SIG-M5 (cell line): ENCODE results near the gene NRG3.

Experiments
- DNase-seq: peaks from one replicate; lab custom pipeline; 2025; lab: John Stamatoyannopoulos, UW

NRG3 gene

DNA sequence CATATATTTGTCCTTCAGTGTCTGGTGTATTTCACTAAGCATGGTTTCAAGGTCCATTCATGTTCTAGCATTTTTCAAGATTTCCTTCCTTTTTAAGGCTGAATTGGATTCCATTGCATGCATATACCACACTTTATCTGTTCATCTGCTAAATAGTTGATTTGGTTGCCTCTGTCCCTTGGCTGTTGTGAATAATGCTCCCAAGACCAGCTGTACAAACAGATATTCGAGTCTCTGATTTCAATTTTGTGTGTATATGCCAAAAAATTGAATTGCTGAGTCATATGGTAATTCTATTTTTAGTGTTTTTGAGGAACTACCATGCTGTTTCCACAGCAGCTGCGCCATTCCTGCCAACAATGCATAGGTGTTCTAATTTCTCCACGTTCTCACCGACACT lies 216.4 kb downstream of the NRG3 start:
- DNase-seq: no peak

DNA sequence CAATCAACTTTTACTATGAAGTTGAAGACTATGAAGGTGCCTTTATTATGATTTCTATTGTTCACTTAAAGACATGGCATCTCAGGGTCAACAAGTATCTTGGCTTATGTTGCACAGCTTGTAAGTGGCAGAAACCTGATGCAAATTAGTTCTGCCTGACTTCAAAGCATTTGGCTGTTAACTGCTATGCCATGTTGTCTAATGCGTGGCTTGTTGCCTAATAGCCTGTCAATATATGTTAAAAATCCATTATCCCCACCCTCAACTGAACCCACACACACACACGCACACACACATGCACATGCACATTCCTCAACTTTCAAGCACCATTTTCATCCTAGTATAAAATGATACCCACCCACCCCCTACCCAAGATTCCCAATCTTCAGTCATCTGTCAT lies 217.1 kb downstream of the NRG3 start:
- no peak for DNase-seq

DNA sequence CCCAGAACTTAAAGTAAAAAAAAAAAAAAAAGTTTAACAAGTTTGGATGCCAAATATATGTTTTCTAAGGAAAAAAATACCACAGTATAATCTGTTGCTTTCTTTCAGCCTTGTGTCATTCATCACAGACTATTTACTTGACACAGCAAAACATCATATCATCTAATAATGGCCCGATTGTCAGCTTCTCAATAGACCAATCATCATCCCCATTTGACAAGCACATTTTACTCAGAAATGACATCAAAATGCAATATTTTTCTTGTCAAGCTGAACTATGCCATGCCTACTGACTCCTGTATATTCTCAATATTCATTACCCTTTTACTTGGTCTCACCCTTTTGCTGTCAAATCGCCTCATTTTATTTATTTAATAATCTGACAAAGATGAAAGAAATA lies 249.7 kb downstream of the NRG3 start:
- DNase-seq: no peak

DNA sequence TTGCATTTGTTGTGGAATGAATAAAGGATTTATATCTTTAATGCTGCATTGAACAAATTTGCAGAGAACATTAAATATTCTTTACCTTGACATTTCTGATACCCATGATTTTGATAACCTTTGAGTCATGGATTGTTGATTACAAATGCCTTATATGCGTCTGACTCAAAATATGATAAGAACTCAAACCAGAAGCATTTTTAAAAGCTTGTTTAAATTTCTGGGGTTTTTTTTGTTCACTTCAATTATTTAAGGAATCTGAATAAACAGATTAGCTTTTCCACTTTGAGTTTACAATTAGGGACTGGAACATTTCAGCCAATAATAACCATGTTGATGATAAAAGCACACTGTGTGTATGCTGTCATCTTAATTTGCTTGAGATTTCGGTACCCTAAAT lies 253.5 kb downstream of the NRG3 start:
- no peak for DNase-seq

DNA sequence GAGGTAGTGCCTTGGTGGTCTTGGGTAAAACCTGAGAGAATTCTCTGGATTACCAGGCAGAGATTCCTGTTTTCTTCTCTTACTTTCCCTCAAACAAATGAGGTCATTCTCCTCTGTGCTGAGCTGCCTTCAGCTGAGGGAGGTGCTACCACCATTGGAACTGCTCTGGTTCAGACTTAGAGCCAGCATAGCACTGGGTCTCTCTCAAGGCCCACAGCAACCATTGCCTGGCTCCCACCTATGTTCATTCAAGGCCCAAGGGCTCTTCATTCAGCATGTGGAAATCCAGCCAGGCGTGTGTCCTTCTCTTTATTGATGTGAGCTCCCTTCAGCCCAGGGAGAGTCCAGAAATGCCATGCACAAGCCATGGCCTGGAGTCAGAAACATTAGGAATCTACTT lies 261.1 kb downstream of the NRG3 start:
- DNase-seq: no peak

DNA sequence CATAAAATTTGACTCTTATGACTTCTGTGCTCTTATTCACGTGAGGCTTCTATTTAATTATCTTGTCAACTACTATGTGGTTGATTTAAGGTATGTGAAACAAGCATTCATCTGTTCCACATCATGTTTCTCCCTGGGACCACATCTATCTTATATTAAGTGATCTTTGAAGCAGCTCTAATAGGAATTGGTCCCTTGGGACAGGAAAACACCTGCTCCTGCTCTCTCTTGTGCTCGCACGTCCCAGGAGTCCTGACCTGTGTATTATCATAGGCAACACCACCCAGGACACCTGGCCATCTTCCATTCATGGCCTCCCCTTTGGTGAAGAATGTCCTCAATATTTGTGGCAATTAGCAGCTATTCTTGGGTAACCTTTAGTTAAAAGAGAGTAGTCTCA lies 269.2 kb downstream of the NRG3 start:
- DNase-seq: no peak

DNA sequence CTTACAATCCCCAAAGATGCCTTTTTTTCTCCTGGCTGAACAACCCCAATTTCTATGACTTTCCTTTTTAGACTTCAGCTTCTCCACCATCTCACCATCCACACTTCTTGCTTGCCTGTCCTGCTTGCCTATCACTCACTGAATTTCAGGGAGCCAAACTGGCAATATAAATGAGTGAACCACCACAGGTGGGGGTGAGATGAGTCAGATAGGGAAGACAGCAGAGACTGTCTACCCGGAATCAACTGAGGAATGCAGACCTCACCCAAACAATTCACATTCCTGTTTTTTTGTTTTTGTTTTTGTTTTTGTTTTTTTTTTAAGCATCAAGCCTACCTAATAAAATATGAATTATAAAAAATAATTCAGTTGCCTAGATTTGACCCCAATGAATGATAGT lies 273.8 kb downstream of the NRG3 start:
- no peak for DNase-seq

DNA sequence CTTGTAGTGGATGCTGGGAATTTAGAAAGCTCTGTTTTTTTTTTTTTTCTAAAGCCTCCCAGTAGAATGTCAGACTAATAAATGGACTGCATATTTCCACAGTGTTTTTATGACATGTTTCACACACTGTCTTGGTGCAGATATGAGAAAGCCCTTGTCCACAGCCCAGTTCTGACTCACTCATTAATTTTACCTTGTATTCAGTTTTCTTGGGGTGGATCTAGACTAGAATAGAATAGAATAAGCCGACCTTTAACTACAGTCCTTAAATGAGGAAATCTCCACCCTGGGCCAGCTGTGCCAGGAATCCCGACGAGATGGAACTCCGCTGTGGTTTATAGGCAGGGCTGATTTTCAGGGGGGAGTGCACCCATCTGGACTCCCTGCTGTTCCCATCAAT lies 274.7 kb downstream of the NRG3 start:
- DNase-seq: no peak

DNA sequence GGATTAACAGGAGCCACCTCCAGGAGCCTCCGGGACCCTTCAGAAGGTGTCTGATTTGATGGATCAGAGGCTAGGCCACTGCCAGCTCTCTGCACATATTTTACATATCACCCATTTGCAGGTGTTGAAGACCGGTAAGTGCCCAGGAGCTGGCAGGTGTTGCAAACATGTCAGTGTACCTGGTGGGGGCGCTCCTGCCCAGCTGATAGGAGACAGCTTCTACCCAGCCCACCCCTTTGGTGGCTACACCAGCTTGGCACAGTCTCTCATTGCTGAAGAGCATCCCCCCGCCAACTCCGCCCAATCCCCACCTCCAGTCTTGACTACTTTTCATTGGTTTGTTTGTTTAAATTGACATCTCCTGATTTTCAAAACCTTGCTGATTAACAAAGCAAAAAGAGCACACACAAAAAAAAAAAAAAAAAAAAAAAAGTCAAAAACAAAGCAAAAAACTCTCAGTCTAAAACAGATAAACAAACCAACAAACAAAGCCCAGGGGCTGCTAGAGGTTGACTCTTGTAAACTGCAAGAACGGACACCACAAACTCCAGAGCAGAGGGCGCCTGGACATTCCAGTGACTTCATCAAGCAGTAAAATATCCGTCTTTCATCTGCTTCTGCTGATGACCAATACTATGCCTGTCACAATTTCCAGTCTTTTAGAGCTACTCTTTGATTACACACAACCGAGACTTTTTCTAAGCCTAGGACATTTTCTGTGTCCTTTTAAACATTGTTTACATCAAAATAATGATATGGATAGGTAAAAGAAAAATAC lies 275.3 kb downstream of the NRG3 start:
- no peak for DNase-seq

DNA sequence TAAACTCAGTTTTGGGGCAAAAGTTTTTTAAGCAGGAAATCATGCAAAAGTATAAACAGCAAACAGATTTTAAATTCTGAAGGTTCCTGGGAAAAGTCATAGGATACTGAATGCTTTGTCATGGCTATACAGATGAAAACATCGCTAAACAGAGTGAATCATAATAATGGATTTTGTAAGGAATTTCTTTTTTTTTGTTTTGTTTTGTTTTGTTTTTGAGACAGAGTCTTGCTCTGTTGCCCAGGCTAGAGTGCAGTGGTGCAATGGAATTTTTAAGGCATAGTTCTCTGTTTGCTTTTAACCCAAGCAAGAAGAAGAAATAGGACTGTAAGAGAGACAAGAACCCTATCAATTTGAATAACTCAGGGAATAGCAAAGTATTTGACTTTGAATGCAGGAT lies 285.3 kb downstream of the NRG3 start:
- no peak for DNase-seq

DNA sequence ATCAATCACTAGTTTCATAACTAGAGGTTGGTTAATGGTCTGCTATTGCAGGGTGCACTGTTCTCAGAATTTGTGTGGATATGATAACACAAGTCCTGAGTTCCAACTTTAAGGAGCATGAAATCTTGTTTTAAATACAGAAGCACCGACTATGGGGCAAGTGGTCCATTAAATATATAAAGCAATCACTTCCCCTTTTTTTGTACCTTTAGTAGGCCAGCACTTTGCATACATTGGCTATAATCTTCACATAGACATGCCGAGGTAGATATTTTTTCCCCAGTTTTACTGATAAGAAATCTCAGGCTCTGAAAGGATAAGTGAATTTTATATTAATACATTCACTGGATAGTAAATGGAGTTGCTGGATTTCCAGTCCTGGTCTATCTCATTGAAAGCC lies 286.3 kb downstream of the NRG3 start:
- DNase-seq: no peak

DNA sequence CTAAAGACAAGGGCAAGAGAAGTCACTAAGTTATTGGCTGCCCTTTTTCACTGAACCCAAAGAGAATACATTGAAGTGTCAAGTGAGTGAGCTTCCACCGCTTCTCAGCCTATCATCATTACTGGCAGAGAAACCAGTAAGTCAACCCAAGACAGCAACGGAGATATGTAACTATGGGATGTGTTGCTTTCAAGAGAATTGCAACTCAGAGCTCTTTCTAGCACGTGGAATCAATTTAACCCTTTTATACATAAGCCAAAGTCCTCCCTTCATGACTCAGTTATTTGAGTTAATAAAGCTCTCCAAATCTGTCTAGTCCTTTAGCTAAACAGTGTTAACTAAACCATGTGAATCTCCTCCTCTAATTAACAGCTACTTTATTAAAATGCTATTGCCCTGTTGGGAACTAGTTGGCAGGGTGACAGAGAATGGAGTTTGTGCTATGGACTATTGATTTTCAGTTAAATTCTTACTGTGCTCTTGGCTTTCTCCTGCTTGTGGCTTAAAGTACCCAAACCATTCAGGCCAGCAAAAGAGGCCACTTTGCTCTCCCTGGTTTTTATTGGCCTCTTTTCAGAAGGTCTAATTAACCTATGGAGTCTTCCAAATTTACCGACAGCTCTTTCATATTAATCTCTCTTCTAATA lies 287.7 kb downstream of the NRG3 start:
- DNase-seq: no peak

DNA sequence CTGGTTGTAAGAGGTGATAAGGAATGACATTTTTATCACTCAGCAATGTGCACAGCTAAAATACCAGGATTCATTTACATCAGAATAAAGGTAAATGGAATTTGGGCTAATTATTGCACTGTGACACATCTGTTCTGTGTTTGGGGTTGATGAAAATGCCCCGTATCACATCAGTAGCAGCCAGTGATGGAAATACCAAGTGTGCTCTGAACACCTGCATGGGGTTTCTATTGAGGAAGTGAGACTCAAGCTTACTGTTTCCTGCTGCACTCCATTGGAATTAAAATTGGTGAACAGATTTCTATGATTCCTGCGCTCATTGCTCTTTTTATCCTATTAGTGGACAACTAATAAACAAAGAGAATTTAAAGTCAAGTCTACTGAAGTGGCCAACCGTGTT lies 296.9 kb downstream of the NRG3 start:
- DNase-seq: no peak

DNA sequence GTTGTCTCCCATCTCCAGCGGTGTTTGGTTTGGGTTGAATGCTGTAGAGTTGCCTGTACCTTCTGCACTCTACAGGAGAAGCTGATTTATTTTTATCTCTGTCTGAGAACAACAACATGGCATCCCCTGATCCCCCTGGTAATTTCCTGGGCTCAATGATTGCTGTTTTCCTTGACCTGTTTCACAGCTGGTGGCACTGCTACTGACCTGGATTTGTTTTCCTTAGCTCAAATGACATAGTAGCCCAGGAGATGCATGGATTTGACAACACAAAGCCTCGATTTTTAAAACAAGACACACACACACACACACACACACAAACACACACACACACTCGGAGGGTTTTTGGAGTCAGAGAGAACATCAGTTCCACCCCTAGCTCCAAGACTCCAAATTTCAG lies 301.6 kb downstream of the NRG3 start:
- DNase-seq: no peak

DNA sequence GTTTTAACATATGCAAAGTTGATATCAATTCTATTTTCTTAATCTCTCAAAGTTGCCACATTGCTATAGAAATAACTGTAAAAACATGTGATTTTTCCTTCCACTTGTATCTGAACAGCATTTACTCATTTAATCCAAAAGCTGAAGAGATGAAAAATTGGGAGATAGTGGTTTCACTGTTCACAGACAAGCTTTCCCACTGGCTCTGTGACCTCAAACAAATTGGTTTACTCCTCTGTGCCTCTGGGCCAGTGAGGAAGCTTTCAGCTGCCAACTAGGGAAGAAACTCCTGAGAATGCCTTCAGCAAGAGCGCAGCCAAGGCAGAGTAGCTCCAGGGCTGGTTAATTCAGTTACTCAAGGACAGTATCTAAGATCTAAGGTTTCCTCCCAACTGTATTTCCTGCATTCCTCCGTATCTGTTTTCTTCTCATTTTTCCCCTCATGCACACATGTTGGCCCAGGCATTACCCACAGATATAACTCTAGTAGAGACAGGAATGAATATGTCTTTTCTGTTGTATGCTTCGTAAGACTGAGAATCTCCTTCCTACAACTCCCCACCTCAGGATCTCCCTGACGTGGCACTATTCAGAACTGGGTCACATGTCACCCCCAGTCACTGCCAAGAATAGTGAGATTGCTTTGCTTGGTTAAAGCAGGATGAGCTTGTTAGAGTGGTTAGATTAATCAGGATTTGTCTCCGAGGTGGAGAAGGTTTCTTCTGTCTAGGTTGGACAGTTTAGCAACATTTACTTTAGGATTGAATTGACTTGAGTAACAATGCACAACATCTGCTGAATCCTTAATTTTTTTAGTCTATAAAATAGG lies 315.7 kb downstream of the NRG3 start:
- no peak for DNase-seq

DNA sequence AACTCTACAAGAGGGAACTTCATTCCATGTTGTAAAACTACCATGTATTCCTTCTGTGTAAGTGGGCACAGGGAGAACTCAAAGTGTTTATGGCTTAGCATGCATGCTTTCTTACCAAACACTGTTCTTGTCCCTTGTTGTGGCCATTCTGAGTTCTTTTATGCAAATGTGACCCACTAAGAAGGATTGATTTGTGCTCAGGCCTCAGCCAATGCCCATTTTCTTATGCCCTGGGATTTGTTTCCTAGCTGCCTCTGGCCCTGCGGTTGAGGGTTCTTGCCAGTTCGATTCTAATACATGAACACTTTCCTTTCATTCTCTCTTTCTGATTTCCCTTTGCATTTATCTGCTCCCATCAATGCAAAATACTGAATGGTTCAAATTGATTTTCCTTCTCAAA lies 316.7 kb downstream of the NRG3 start:
- no peak for DNase-seq

DNA sequence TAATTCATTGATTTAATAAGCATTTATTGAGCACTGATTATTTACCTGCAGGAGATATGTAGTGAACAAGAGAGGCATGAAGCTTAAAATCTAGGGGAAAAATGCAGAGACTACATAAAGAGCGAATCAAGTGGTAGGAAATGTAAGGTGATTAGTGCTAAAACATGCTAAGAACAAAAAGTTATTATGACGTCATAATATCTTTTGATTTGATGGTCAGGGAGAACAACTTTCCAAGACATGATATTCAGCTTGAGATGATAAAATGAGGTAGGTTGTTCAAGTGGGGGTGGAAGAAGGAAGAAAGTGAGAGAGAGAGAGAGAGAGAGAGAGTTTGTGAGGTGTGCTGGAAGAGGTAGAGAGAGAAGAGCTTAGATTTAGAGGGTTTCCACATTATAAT lies 317.7 kb downstream of the NRG3 start:
- DNase-seq: no peak

DNA sequence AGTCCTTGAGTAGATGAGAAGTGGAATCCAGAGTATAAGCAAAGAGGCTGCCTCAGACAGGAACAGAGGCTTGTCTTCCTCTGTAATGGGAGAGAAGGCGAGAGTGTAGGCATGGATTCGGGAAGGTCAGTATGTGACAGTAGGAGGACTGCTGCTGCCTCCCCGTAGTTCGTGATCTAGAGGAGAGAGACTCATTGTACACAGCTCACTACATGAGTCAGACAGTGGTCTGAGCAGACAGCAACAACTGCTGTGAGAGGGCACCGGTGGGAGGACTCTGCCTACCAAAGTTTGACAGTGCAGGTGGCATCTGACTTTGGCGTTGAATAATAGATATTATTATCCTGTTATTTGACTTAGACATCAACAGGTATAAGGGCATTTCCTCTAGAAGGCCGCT lies 319.4 kb downstream of the NRG3 start:
- no peak for DNase-seq

DNA sequence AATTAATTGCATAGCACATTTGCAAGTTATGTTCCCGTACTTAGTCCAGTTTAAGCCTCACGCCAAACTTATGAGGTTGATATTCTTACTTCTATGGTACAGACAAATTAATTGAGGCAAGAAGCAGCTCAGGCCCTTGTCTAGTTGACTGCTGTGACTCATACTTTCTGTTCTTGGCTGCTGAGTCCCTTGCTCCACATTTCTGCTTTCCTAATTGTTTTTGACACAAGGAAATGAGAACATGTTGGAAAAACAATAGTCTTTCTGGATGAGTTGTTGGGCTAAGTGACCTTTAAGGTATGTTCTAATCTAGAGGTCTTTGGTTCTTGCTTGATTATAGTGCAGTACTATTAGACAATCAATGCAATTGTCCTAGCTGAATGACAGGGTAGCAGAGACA lies 331.8 kb downstream of the NRG3 start:
- no peak for DNase-seq

DNA sequence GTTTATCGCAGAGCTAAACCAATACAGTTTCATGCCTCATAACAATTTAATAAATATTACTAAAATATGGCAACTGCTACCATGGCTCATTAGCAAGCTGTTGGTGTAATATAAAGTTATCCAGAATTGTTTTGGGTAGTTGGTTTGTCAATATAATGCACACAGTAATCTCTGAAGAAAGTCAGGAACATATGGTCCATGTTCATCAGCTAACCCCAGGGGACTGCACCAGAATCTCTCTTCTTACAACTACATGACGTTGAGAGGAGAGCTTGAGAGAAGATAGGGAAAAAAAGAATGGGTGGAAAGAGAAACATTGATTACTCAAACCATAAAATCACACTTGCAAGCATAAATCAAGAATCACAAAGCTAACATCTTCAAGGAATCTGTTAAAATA lies 333.7 kb downstream of the NRG3 start:
- no peak for DNase-seq

DNA sequence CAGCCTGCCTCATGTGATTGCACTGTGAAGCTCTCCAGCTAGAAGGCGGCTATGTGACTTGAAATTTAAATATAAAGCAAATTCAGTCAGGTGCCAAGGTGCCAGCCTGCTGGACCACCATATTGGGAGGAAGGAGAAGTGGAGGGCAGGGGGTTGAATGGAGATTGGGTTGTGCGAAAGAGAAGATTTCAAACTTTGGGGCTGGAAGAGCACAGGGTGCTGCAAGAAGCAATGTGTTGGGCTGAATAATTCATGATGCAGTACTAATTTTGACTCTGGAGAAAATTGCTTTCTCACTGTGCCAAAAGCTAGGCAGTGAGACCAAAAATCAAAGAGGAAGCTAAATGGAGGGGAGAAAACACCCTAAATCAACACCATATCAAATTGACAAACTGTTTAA lies 335.3 kb downstream of the NRG3 start:
- DNase-seq: no peak

DNA sequence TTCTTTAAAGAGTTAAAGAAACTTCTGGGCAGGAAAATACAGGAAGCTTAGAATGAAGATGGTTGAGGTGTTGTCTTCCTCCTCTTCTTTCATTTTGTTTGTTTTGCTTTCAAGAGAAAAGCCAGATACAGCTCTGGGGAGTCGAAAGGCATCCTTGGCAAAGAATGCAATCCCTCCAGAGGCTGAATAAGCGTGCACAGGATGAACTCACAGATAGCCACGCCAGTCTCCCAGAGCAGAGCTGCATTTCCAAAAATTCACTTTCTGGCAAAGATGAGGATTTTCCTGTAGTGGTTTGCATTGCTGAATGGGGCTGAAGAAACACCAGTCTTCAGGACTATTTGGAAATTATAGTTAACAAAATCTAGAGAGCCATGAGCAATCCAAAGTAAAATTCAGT lies 336.4 kb downstream of the NRG3 start:
- DNase-seq: no peak

DNA sequence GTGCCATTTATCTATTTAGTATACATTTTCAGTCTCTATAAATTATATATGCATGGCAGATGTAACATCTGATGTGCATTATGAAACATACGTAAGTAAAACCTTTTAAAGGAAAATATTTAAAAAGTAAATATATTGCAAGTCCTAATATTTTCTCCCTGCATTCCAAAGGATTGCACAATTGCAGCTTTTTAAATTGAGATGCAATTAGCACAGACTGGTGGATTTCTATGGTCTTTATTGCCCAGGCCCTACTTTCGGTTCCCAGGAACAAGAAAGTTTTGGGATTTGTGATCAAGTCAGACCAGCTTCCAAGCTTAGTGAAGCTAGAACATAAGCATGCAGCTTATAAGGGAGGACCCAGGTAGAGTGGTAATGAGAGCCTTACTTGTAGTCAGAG lies 337.8 kb downstream of the NRG3 start:
- DNase-seq: no peak
